Effector CD8-positive, alpha-beta T cell (primary cell): ENCODE measurements around the gene CAPN11.
"Not testable (repeated sequence)": the region's sequence is repeated elsewhere in the genome, so short reads cannot be mapped to it uniquely, and the experiment has no call there.

Experiments used
- DNase-seq: peaks from one replicate; lab custom pipeline; 2025; lab: John Stamatoyannopoulos, UW

Gene CAPN11

GRCh38 chr6:44131892-44132291 is 26.7 kb upstream of the CAPN11 start:
- DNase-seq = no peak

GRCh38 chr6:44132476-44132875 is 26.1 kb upstream of the CAPN11 start:
- DNase-seq = no peak

- no peak for DNase-seq
These were observed 25.4 kb upstream of the CAPN11 start for GRCh38 chr6:44133003-44133931.

GRCh38 chr6:44133981-44134711 is 24.5 kb upstream of the CAPN11 start:
- DNase-seq = no peak

DNA sequence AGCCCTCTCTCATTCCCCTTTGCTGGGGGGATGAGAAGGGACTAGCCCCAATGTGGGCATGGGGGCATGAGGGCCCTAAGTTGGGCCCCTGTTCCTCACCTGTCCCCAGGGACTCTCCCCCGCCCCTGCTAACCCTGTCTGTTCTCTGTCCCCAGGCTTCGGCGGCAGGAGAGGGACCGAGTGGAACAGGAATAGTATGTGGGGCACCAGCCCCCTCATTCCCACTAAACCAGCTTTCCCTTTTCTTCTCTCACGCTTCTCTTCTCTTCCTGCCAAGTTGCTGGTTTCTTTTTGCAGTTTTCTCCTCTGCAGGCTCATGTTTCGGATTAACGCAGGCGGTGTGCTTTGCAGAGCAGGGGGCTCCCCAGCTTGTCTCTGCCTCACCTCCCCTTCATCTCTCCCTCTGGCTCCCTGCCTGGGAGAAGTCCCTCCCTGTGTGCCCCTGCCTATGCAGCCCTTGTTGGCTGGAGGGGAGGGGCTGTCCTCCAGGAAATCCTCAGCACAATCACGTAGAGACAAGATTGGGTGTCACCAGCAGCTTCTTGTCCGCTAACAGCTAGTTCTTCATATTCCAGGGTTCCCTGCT is 23.4 kb upstream of the CAPN11 start:
- DNase-seq = no peak

GRCh38 chr6:44135875-44136274 is 22.7 kb upstream of the CAPN11 start:
- no peak for DNase-seq

DNA sequence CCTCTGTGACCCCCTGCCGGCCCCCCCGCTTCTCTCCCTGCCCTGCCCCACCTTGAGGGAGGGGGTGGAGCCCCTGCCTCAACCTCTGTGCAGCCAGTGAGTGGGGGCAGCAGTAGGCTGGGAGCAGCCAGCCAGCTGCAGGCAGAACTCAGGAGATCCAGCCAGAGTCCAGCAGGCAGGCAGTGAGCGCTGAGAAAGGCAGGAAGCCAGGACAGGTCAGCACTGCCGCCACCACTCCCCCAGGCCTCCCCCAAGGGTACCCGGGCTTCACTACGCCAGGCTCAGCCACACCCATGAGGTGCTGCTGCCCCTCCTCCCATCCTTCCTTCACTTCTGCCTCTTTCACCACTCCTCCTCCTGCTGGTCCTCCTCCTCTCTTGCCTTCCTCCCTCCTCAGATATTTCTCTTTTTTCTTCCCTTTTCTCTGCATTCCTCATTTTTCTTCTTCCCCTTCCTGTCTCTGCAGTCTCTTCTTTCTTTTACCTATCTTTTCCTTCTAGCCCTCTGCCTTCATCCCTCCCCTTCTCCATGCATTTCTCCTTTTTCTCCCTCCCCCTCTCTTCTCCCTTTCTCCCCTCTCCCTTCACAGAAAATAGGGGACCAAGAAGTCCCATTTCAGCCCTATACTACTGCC is 19.8 kb upstream of the CAPN11 start:
- DNase-seq = no peak

GRCh38 chr6:44139351-44139743 is 19.3 kb upstream of the CAPN11 start:
- DNase-seq = no peak

- no peak for DNase-seq
These were observed 15.8 kb upstream of the CAPN11 start for GRCh38 chr6:44142835-44143234.

- DNase-seq = no peak
These were observed 14.9 kb upstream of the CAPN11 start for GRCh38 chr6:44143731-44144130.

- DNase-seq = not testable (repeated sequence)
These were observed 14.1 kb upstream of the CAPN11 start for GRCh38 chr6:44144536-44144935.

GRCh38 chr6:44145839-44146238 is 12.8 kb upstream of the CAPN11 start:
- no peak for DNase-seq

- DNase-seq = no peak
These were observed 11.9 kb upstream of the CAPN11 start for GRCh38 chr6:44146685-44147084.

GRCh38 chr6:44147256-44147655 is 11.4 kb upstream of the CAPN11 start:
- no peak for DNase-seq

DNA sequence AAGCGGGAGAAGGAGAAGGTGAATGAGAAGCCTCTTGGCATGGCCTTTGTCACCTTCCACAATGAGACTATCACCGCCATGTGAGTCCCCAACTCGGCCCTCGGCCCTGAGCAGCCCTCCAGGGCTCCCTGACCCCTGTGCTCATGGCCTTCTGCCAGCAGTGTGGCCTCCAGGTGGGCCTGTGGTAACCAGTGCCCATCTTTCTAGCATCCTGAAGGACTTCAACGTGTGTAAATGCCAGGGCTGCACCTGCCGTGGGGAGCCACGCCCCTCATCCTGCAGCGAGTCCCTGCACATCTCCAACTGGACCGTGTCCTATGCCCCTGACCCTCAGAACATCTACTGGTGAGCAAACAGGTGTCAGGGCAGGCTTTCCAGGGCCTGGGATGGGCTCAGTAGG is 10.3 kb upstream of the CAPN11 start:
- no peak for DNase-seq

GRCh38 chr6:44149369-44150012 is 9.1 kb upstream of the CAPN11 start:
- DNase-seq = no peak

DNA sequence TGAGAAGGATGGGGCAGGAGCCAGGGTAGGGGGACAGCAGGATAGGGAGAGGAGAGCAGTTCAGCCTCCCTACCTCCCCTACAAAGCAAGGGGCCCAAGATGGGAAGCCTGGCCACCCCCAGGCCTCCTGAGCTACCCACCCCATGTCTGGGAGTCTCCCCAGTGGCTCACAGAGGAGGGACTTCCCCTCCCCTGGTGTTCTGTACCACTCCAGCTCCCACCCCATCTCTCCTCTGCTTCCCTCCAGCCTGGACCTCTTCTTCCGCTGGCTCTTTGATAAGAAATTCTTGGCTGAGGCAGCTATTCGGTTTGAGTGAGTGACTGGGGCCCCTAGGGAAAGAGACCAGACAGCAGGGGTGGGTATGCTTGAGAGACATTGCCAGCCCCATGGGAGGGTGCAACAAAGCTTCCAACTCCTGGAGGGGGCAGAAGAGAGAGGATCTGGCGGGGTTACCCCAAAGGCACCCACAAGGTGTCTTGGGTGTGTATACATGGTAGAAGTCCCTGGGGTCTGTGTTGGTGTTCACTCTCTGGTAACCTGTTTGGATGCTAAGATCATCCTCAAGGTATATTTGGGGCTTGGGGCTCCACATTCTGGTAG is 8.2 kb upstream of the CAPN11 start:
- DNase-seq = no peak

GRCh38 chr6:44151348-44152108 is 7.1 kb upstream of the CAPN11 start:
- DNase-seq = peak; percentile 67

DNA sequence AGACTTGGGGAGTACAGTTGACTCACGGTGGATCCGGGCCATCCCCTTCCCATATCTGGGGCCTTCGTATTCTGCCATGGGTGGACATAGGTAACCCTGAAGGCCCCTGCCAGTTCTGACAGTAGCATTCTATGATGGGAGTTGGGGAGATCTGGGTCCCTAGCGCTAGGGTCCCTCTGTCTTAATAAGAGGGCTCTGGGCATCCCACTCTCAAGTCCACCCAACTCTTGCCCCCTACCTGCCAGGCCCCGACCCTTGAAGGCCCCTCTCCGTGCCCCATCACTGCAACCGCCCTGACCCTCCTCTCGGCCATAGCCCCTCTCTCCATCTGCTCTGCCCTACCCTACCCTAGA is 6.5 kb upstream of the CAPN11 start:
- DNase-seq = no peak

- no peak for DNase-seq
These were observed 6.1 kb upstream of the CAPN11 start for GRCh38 chr6:44152533-44152932.

GRCh38 chr6:44154067-44154466 is 4.6 kb upstream of the CAPN11 start:
- DNase-seq = no peak
